DOHH2 (cell line): ENCODE data around the gene KRR1.

ENCODE experiments used
- EZH2phosphoT487 ChIP-seq: fragments of 200-600 bp; sonication (generic); IDR thresholded peaks from 2 replicates; pipeline ENCODE4 v1.6.1; 2017; ENCODE audit warnings: borderline replicate concordance, mild to moderate bottlenecking, antibody characterized with exemption, low read length, moderate library complexity, mixed read lengths
- TF ChIP-seq, protein P1 (sequence below): fragments of 200-600 bp; sonication (generic); IDR thresholded peaks from one replicate; pipeline ENCODE4 v1.5.1; 2014; ENCODE audit warnings: antibody characterized with exemption, mild to moderate bottlenecking, low read depth, low read length; ENCODE audit not compliant: poor library complexity, severe bottlenecking

DNA sequence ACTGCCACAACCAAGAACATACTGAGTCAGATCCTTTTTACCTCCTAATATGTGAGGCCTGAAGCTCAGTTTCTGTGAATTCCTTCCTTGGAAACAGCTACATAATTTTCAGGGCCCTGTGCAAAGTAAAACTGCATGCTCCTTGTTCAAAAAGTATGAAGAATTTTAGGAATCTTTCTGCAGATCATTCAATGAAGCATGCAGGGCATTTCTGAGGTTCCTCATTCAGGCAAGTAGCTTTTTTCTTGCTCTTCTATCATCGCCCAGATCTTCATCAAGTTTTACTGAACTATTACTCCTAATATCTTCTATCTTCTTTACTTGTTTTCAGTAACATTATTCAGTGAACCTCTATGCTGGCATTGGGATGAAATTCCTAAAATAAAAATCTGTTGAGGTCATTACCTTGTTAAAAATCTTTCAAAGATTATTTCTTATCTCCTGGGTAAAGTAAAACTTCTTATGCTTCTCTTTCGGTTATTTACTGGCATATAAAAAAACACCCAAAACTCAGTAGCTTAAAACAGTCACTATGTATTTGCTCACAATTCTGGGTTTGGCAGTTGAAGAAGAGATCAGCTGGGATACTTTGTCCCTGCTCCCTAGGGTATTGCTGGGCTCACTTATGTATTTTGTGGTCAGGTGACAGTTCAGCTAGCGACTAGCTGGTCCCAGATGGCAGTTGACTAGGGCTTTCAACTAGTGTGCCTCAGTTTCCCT lies 42.6 kb upstream of the KRR1 start:
- TF ChIP-seq EZH2phosphoT487: no peak
- TF ChIP-seq, protein P1, sequence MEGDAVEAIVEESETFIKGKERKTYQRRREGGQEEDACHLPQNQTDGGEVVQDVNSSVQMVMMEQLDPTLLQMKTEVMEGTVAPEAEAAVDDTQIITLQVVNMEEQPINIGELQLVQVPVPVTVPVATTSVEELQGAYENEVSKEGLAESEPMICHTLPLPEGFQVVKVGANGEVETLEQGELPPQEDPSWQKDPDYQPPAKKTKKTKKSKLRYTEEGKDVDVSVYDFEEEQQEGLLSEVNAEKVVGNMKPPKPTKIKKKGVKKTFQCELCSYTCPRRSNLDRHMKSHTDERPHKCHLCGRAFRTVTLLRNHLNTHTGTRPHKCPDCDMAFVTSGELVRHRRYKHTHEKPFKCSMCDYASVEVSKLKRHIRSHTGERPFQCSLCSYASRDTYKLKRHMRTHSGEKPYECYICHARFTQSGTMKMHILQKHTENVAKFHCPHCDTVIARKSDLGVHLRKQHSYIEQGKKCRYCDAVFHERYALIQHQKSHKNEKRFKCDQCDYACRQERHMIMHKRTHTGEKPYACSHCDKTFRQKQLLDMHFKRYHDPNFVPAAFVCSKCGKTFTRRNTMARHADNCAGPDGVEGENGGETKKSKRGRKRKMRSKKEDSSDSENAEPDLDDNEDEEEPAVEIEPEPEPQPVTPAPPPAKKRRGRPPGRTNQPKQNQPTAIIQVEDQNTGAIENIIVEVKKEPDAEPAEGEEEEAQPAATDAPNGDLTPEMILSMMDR: no peak
